K562 (cell line): Measurements from ENCODE around the gene OR1J1. TPM values are rescaled to one million over a fixed set of nuclear protein-coding genes. Genes with fewer than 3 reads are reported as not detected.
A peak's percentile ranks its signal among the peaks of the same experiment; 100 is the strongest.

Experiments
- BRD9 ChIP-seq: fragments of 450-650 bp; IDR thresholded peaks from 2 replicates; pipeline ENCODE4 v1.6.1; 2018; ENCODE audit warnings: low read depth; ENCODE audit not compliant: partially characterized antibody
- HSF4 ChIP-seq: fragments of 250-450 bp; sonication (Bioruptor Pico); IDR thresholded peaks from 2 replicates; pipeline ENCODE4 v2.1.2; 2022; ENCODE audit warnings: mild to moderate bottlenecking, moderate library complexity, borderline replicate concordance
- KAT2B ChIP-seq: IDR thresholded peaks from one replicate; pipeline ENCODE4 v1.6.1; 2012; ENCODE audit warnings: low read depth, mild to moderate bottlenecking, control low read depth, inconsistent platforms, low read length, moderate library complexity
- TAF7 ChIP-seq: fragments of 450-650 bp; IDR thresholded peaks from 2 replicates; pipeline ENCODE4 v1.6.1; 2016; ENCODE audit warnings: missing genetic modification characterization, missing compliant biosample characterization
- TAF9B ChIP-seq: fragments of 450-650 bp; IDR thresholded peaks from 2 replicates; pipeline ENCODE4 v1.6.1; 2018; ENCODE audit warnings: mild to moderate bottlenecking; ENCODE audit not compliant: partially characterized antibody
- U2AF2 ChIP-seq: fragments of 200-400 bp; formaldehyde crosslinking; optimal IDR thresholded peaks from 2 replicates; pipeline ENCODE3; 2017; ENCODE audit warnings: low read depth, mild to moderate bottlenecking, low read length
- ZNF263 ChIP-seq: sonication (generic); formaldehyde crosslinking; IDR thresholded peaks from 2 replicates; pipeline ENCODE4 v1.8.0; 2022; ENCODE audit warnings: mild to moderate bottlenecking, missing genetic modification reagents, borderline replicate concordance
- ZNF699 ChIP-seq: fragments of 250-450 bp; sonication (Bioruptor Pico); IDR thresholded peaks from 2 replicates; pipeline ENCODE4 v1.8.0; 2021; ENCODE audit warnings: mild to moderate bottlenecking, moderate library complexity; ENCODE audit not compliant: insufficient replicate concordance
- polyA plus RNA-seq, 8 experiments: library from polyadenylated mRNA; depleted of rRNA in 4 of 8; stranded (reverse) in 5 of 8; unstranded in 3 of 8; fragments of >200 nt; fragmentation: Nextera tagmentation in 2 of 8; fragmentation: Illumina TruSeq in 1 of 8; extraction: Ambion mirVana in 2 of 8; extraction: Trizol in 1 of 8; gene quantifications; 2 replicates each; pipeline versions ENCODE4 v1.2.1 to v1.2.3, GENCODE V29; 2011 to 2014; ENCODE audit warnings: inconsistent platforms in 1 of 8, missing spikeins in 1 of 8
- total RNA-seq, 7 experiments: library from RNA; depleted of rRNA in 6 of 7; stranded (reverse); fragments of >200 nt in 6 of 7; fragmentation: Illumina TruSeq in 2 of 7; extraction: Trizol in 2 of 7; gene quantifications; 2 replicates each; pipeline versions ENCODE4 v1.2.1 to v1.2.3, GENCODE V29; 2011 to 2021; ENCODE audit warnings: low replicate concordance in 1 of 7
- TF ChIP-seq, protein P1 (sequence below): fragments of 450-650 bp; IDR thresholded peaks from 2 replicates; pipeline ENCODE4 v1.6.1; 2016; ENCODE audit warnings: antibody characterized with exemption
- TF ChIP-seq, protein P2 (sequence below): sonication (generic); formaldehyde crosslinking; IDR thresholded peaks from 2 replicates; pipeline ENCODE4 v1.8.1; 2023; ENCODE audit warnings: mild to moderate bottlenecking, missing genetic modification reagents
- TF ChIP-seq, protein P3 (sequence below): fragments of 250-450 bp; sonication (Bioruptor Pico); IDR thresholded peaks from 2 replicates; pipeline ENCODE4 v1.8.0; 2022; ENCODE audit warnings: moderate library complexity, mild to moderate bottlenecking, inconsistent platforms
- TF ChIP-seq, protein P4 (sequence below), 2 experiments: fragments of 150-350 bp in 1 of 2; IDR thresholded peaks; 2 replicates each; pipeline ENCODE4 v1.6.1; 2012 to 2016; ENCODE audit warnings: low read depth in 2 of 2, low read length in 2 of 2, mild to moderate bottlenecking in 1 of 2, moderate library complexity in 1 of 2
- TF ChIP-seq, protein P5 (sequence below): fragments of 450-650 bp; IDR thresholded peaks from 2 replicates; pipeline ENCODE4 v1.6.1; 2017; ENCODE audit warnings: antibody characterized with exemption, mild to moderate bottlenecking

The OR1J1 gene
- total and polyA plus RNA-seq, 9 of the 15 experiments (the other 6 are each of a cell fraction or from before 2014, with no cell fraction given): not detected

DNA sequence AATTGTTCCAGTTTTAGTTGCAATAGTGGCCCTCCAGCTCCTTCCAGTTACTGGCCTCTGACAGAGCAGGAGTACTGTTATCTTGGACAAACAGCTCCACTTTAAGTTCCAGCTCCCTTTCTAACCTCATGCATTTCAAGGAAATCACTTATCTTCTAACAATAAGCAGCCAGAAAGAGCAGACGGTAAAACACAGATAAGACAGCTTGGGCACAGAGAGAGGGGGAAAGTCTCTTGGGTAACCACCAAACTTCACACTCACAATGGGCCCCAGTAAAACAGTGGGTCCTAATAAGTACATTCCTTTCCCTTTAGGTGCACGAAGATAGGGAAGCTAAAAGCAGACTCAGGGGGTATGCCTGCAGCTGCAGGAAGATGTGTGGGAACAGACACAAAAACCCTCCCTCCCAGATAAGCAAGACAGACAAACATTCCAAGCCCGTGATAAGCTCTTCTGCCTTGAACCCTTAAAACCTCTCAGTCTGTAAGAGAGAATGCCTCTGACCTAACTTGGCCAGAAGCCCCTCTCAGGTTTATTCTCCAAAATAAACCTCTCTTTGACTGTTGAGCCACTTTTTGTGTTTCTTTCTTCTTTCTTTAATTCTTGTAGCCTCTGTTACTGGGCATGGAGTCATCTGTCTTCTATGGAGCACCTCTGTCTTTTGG is 30.8 kb downstream of the OR1J1 start (continued):
- TF ChIP-seq, protein P1, sequence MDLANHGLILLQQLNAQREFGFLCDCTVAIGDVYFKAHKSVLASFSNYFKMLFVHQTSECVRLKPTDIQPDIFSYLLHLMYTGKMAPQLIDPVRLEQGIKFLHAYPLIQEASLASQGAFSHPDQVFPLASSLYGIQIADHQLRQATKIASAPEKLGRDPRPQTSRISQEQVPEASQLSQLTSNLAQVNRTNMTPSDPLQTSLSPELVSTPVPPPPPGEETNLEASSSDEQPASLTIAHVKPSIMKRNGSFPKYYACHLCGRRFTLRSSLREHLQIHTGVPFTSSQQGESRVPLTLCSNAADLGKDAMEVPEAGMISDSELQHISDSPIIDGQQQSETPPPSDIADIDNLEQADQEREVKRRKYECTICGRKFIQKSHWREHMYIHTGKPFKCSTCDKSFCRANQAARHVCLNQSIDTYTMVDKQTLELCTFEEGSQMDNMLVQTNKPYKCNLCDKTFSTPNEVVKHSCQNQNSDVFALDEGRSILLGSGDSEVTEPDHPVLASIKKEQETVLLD: no peak
- no peak for TF ChIP-seq TAF7 (tag)
- TF ChIP-seq TAF9B: peak; percentile 32
- TF ChIP-seq, protein P2, sequence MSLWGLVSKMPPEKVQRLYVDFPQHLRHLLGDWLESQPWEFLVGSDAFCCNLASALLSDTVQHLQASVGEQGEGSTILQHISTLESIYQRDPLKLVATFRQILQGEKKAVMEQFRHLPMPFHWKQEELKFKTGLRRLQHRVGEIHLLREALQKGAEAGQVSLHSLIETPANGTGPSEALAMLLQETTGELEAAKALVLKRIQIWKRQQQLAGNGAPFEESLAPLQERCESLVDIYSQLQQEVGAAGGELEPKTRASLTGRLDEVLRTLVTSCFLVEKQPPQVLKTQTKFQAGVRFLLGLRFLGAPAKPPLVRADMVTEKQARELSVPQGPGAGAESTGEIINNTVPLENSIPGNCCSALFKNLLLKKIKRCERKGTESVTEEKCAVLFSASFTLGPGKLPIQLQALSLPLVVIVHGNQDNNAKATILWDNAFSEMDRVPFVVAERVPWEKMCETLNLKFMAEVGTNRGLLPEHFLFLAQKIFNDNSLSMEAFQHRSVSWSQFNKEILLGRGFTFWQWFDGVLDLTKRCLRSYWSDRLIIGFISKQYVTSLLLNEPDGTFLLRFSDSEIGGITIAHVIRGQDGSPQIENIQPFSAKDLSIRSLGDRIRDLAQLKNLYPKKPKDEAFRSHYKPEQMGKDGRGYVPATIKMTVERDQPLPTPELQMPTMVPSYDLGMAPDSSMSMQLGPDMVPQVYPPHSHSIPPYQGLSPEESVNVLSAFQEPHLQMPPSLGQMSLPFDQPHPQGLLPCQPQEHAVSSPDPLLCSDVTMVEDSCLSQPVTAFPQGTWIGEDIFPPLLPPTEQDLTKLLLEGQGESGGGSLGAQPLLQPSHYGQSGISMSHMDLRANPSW (CRISPR knock-in tag): no peak
- TF ChIP-seq, protein P3, sequence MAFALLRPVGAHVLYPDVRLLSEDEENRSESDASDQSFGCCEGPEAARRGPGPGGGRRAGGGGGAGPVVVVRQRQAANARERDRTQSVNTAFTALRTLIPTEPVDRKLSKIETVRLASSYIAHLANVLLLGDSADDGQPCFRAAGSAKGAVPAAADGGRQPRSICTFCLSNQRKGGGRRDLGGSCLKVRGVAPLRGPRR: no peak
- TF ChIP-seq, protein P4, sequence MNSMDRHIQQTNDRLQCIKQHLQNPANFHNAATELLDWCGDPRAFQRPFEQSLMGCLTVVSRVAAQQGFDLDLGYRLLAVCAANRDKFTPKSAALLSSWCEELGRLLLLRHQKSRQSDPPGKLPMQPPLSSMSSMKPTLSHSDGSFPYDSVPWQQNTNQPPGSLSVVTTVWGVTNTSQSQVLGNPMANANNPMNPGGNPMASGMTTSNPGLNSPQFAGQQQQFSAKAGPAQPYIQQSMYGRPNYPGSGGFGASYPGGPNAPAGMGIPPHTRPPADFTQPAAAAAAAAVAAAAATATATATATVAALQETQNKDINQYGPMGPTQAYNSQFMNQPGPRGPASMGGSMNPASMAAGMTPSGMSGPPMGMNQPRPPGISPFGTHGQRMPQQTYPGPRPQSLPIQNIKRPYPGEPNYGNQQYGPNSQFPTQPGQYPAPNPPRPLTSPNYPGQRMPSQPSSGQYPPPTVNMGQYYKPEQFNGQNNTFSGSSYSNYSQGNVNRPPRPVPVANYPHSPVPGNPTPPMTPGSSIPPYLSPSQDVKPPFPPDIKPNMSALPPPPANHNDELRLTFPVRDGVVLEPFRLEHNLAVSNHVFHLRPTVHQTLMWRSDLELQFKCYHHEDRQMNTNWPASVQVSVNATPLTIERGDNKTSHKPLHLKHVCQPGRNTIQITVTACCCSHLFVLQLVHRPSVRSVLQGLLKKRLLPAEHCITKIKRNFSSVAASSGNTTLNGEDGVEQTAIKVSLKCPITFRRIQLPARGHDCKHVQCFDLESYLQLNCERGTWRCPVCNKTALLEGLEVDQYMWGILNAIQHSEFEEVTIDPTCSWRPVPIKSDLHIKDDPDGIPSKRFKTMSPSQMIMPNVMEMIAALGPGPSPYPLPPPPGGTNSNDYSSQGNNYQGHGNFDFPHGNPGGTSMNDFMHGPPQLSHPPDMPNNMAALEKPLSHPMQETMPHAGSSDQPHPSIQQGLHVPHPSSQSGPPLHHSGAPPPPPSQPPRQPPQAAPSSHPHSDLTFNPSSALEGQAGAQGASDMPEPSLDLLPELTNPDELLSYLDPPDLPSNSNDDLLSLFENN (IDR thresholded peaks at IDR 0.05; ENCODE audit: low read depth in 2 of 2, low read length in 2 of 2): peak in 1 of 2 experiments; percentile 97; a peak in 2 of 4 replicates
- TF ChIP-seq ZNF699 (CRISPR knock-in tag): no peak
- TF ChIP-seq HSF4 (CRISPR knock-in tag): no peak
- TF ChIP-seq ZNF263 (CRISPR knock-in tag): no peak
- TF ChIP-seq KAT2B: no peak
- no peak for TF ChIP-seq U2AF2
- TF ChIP-seq, protein P5, sequence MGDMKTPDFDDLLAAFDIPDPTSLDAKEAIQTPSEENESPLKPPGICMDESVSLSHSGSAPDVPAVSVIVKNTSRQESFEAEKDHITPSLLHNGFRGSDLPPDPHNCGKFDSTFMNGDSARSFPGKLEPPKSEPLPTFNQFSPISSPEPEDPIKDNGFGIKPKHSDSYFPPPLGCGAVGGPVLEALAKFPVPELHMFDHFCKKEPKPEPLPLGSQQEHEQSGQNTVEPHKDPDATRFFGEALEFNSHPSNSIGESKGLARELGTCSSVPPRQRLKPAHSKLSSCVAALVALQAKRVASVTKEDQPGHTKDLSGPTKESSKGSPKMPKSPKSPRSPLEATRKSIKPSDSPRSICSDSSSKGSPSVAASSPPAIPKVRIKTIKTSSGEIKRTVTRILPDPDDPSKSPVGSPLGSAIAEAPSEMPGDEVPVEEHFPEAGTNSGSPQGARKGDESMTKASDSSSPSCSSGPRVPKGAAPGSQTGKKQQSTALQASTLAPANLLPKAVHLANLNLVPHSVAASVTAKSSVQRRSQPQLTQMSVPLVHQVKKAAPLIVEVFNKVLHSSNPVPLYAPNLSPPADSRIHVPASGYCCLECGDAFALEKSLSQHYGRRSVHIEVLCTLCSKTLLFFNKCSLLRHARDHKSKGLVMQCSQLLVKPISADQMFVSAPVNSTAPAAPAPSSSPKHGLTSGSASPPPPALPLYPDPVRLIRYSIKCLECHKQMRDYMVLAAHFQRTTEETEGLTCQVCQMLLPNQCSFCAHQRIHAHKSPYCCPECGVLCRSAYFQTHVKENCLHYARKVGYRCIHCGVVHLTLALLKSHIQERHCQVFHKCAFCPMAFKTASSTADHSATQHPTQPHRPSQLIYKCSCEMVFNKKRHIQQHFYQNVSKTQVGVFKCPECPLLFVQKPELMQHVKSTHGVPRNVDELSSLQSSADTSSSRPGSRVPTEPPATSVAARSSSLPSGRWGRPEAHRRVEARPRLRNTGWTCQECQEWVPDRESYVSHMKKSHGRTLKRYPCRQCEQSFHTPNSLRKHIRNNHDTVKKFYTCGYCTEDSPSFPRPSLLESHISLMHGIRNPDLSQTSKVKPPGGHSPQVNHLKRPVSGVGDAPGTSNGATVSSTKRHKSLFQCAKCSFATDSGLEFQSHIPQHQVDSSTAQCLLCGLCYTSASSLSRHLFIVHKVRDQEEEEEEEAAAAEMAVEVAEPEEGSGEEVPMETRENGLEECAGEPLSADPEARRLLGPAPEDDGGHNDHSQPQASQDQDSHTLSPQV: no peak
- TF ChIP-seq BRD9: no peak
